Pancreas (tissue), 10 donors: ENCODE results near the gene ACSL4. TPM values are rescaled to one million over a fixed set of nuclear protein-coding genes. Genes with fewer than 3 reads are reported as not detected.

Experiments used
- ATAC-seq, 4 donors: fragments of 200-7000 bp; cut with Tn5 transposase; one replicate each; pipeline versions ENCODE4 v1.8.0 to v1.9.1; 2020; ENCODE audit warnings: mild to moderate bottlenecking in 4 of 4, moderate library complexity in 4 of 4
- DNase-seq, 6 donors: peaks; one replicate each; pipeline ENCODE4 v3.0.0-alpha.2; 2020
- FAIRE-seq: peaks from 2 replicates; lab custom pipeline; 2012; peaks lifted over from hg19 to GRCh38; lab: Jason Lieb, UNC
- H3K27ac ChIP-seq, 4 donors: fragments of 200-600 bp; sonication (generic); 1 replicate in 3 of 4; 2 replicates in 1 of 4; pipeline versions ENCODE4 v1.5.0 to v1.8.0; 2020
- H3K27me3 ChIP-seq, 4 donors: fragments of 200-600 bp; one replicate each; pipeline ENCODE4 v1.8.0; 2021
- H3K36me3 ChIP-seq, 3 donors: fragments of 200-600 bp; sonication (generic) in 1 of 3; one replicate each; pipeline versions ENCODE4 v1.5.0 to v1.8.0; 2020 to 2021
- H3K4me1 ChIP-seq, 3 donors: fragments of 200-600 bp; one replicate each; pipeline ENCODE4 v1.8.0; 2021
- H3K4me3 ChIP-seq, 4 donors: fragments of 200-600 bp; sonication (generic) in 2 of 4; one replicate each; pipeline versions ENCODE4 v1.5.0 to v1.8.0; 2020 to 2021
- H3K9me3 ChIP-seq, 4 donors: fragments of 200-600 bp; one replicate each; pipeline ENCODE4 v1.8.0; 2021
- CTCF ChIP-seq, 4 donors: fragments of 200-600 bp; sonication (generic) in 3 of 4; IDR thresholded peaks; one replicate each; pipeline versions ENCODE4 v1.5.0 to v1.8.0; 2021; ENCODE audit warnings: antibody characterized with exemption in 4 of 4
- WGBS, 2 donors: extraction: QIAGEN DNeasy Blood & Tissue Kit; methylation state at CpG; one replicate each; pipeline ENCODE4 v1.1.7; 2013; 5-methylcytosine and 5-hydroxymethylcytosine counted together
- intact Hi-C, 3 donors: fragments of 100-400 bp; cut with DNase I; formaldehyde crosslinking; loops; one replicate each; pipeline versions ENCODE4 v1.11.1 to v1.14.2; 2022
- polyA plus RNA-seq, 2 donors: library from polyadenylated mRNA; stranded (reverse); fragments of 200-250 nt; gene quantifications; one replicate each; pipeline ENCODE4 v1.2.3, GENCODE V29; 2013
- total RNA-seq, 6 donors: library from RNA; stranded (reverse); fragmentation: NEBNext Ultra II Directional in 4 of 6; extraction: Animal tissue kit (Norgen Biotek cat#: 25700) in 4 of 6; gene quantifications; one replicate each; pipeline versions ENCODE4 v1.2.1 to v1.2.4, GENCODE V29; 2021 to 2023
- donor health status: healthy with polysubstance abuse.
- donor health status: DM: no; HTN: no; CAD: no; lungs with moderate emphysema.
- donor health status: DM: no; HTN: no; CAD: no.
- donor health status: control.
- donor health status: control.
- donor health status: Bipolar disorder and iron deficiency.
- donor health status: DM: yes; HTN: yes; CAD: no.
- donor health status: DM: no; HTN: no; CAD: no.
- donor health status: DM: no; HTN: no; CAD: no.
- donor health status: DM: yes; HTN: yes; CAD: no.

The ACSL4 gene
- total and polyA plus RNA-seq, 8 donors, result 4.0 to 23.7 (median 9.3) TPM

GRCh38 chrX:109624641-109625616, 108.1 kb downstream of the ACSL4 start, which contains the start of gene KCNE5:
KCNE5 (minus strand) TSS chrX:109625172; CDS start chrX:109625020, 152 bp downstream.
- peak; percentile 32 to 79 (median 61) for ATAC-seq

GRCh38 chrX:109623997-109624396, 109.1 kb downstream of the ACSL4 start:
- Histone ChIP-seq H3K4me3 (no peak overlapping the region), H3K9me3 (no peaks in the 10 kb centered on the region), H3K4me1 (no peaks in the 10 kb centered on the region), H3K27ac (no peak overlapping the region), H3K36me3 (no peaks in the 10 kb centered on the region), H3K27me3 (peaks cover 0 to 5% (median 0%) of the 10 kb centered on the region in 4 donors)
- TF ChIP-seq CTCF (IDR thresholded peaks at IDR 0.05), result no peak
- ATAC-seq (no peak), FAIRE-seq (no peak), DNase-seq (no peak)
- WGBS, 2 donors, result 71 to 85% methylated on average over 8 of the region's 8 CpGs
- intact Hi-C loops, result no loop called here

More at GRCh38 chrX:109624641-109625616, 108.1 kb downstream of the ACSL4 start, which contains the start of gene KCNE5:
- Histone ChIP-seq H3K27me3 (peaks cover 0 to 5% (median 0%) of the 10 kb centered on the region in 4 donors), H3K27ac (no peak within 1 kb of the TSS), H3K4me1 (no peaks in the 10 kb centered on the region), H3K9me3 (no peaks in the 10 kb centered on the region), H3K36me3 (no peaks in the 10 kb centered on the region), H3K4me3 (peak within 1 kb of the TSS in 2 of 4 donors; percentile 17 to 23)
- intact Hi-C loops, result no loop called here
- WGBS, 2 donors, result 32 to 34% methylated on average over 63 to 79 of the region's 79 CpGs
- TF ChIP-seq CTCF (IDR thresholded peaks at IDR 0.05), result no peak
- no peak for FAIRE-seq
- peak in 5 of 6 donors; percentile 24 to 60 (median 36) for DNase-seq

- no peak overlapping the region for H3K4me3 ChIP-seq
- no peaks in the 10 kb centered on the region for H3K9me3 ChIP-seq
- intact Hi-C loops, result no loop called here
- H3K4me1 ChIP-seq, result no peaks in the 10 kb centered on the region
- peaks cover 0 to 5% (median 2%) of the 10 kb centered on the region in 4 donors for H3K27me3 ChIP-seq
- no peak for FAIRE-seq
- 63 to 74% methylated on average over 4 of the region's 4 CpGs for WGBS, 2 donors
- no peak for ATAC-seq
- H3K36me3 ChIP-seq, result no peaks in the 10 kb centered on the region
- DNase-seq, result no peak
- TF ChIP-seq CTCF (IDR thresholded peaks at IDR 0.05), result no peak
- H3K27ac ChIP-seq, result no peak overlapping the region
Observed at GRCh38 chrX:109622270-109622669, 110.8 kb downstream of the ACSL4 start.

- Histone ChIP-seq H3K4me1 (no peaks in the 10 kb centered on the region), H3K36me3 (no peaks in the 10 kb centered on the region), H3K27ac (no peak overlapping the region), H3K9me3 (no peaks in the 10 kb centered on the region), H3K4me3 (no peak overlapping the region), H3K27me3 (peaks cover 0 to 5% (median under 1%) of the 10 kb centered on the region in 4 donors)
- DNase-seq (no peak), ATAC-seq (no peak), FAIRE-seq (no peak)
- intact Hi-C loops, result no loop called here
- WGBS, 2 donors, result 62 to 77% methylated on average over 3 of the region's 3 CpGs
- TF ChIP-seq CTCF (IDR thresholded peaks at IDR 0.05), result no peak
Observed at GRCh38 chrX:109619771-109620170, 113.3 kb downstream of the ACSL4 start.
